ENCODE measurements around the gene LASP1.
A peak's percentile ranks its signal among the peaks of the same experiment; 100 is the strongest.

LASP1 gene

DNA sequence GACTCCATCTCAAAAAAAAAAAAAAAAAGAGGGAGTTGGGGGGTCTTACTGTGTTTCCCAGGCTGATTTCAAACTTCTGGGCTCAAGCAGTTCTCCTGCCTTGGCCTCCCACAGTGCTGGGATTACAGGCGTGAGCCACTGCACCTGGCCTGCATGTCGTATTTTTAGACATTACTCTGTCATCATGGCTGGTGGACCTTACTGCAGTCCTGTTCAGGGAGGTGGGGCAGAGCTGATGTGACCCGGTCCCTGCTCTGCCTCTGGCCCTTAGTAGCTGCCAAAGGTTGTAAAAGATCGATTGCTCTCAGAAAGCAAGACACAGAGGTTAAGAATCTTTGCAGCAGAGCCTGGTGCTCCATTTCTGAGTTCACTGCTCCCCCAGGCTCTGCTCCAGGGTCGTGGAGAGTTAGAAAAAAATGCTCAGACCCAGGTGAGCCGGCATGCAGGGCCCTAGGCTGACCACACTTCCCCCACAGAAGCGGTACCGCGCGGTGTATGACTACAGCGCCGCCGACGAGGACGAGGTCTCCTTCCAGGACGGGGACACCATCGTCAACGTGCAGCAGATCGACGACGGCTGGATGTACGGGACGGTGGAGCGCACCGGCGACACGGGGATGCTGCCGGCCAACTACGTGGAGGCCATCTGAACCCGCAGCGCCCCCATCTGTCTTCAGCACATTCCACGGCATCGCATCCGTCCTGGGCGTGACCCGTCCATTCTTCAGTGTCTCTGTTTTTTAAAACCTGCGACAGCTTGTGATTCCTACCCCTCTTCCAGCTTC lies 48.5 kb downstream of the LASP1 start:
- TF ChIP-seq Cebpa-rat (IDR thresholded peaks at IDR 0.05) = no peak
- Histone ChIP-seq H3K36me3 (peaks cover 60 to 81% (median 72%) of the 10 kb centered on the region in 11 experiments), H3K4me2 (peak overlapping the region in 5 of 11 experiments; percentile 49 to 71 (median 55); a peak in 6 of 22 replicates), H3K9me3 (replicated peaks in 1 of 11) (no peaks in the 10 kb centered on the region), H3K4me1 (peaks cover 43 to 71% (median 50%) of the 10 kb centered on the region in 10 experiments), H3K27me3 (no peaks in the 10 kb centered on the region), H3K4me3 (no peak overlapping the region), H3K27ac (0 out of 22 replicates have a peak overlapping the region, but pooled peaks of 1 of the 11 experiments have one; percentile 9), H4K20me1 (peaks cover 0 to 100% (median 5%) of the 10 kb centered on the region in 11 experiments; a peak in 9 of 22 replicates), H3K9ac (peak overlapping the region in 2 of 11 experiments; percentile 19 to 55; a peak in 3 of 22 replicates)

DNA sequence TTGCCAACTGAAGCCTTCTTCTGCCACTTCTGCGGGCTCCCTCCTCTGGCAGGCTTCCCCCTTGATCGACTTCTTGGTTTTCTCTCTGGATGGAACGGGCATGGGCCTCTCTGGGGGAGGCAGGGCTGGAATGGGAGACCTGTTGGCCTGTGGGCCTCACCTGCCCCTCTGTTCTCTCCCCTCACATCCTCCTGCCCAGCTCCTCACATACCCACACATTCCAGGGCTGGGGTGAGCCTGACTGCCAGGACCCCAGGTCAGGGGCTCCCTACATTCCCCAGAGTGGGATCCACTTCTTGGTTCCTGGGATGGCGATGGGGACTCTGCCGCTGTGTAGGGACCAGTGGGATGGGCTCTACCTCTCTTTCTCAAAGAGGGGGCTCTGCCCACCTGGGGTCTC lies 49.1 kb downstream of the LASP1 start:
- H3K4me1 ChIP-seq = peaks cover 43 to 71% (median 51%) of the 10 kb centered on the region in 10 experiments
- no peaks in the 10 kb centered on the region for H3K9me3 ChIP-seq (replicated peaks in 1 of 11)
- H4K20me1 ChIP-seq = peaks cover 0 to 94% (median 5%) of the 10 kb centered on the region in 11 experiments; a peak in 9 of 22 replicates
- H3K27ac ChIP-seq = 0 out of 22 replicates have a peak overlapping the region, but pooled peaks of 1 of the 11 experiments have one; percentile 9
- peak overlapping the region in 10 of 11 experiments; percentile 49 to 79 (median 69); a peak in 13 of 22 replicates for H3K4me2 ChIP-seq
- no peaks in the 10 kb centered on the region for H3K27me3 ChIP-seq
- peak overlapping the region in 2 of 11 experiments; percentile 19 to 55; a peak in 3 of 22 replicates for H3K9ac ChIP-seq
- no peak for TF ChIP-seq Cebpa-rat (IDR thresholded peaks at IDR 0.05)
- no peak overlapping the region for H3K4me3 ChIP-seq
- peaks cover 56 to 75% (median 66%) of the 10 kb centered on the region in 11 experiments for H3K36me3 ChIP-seq

DNA sequence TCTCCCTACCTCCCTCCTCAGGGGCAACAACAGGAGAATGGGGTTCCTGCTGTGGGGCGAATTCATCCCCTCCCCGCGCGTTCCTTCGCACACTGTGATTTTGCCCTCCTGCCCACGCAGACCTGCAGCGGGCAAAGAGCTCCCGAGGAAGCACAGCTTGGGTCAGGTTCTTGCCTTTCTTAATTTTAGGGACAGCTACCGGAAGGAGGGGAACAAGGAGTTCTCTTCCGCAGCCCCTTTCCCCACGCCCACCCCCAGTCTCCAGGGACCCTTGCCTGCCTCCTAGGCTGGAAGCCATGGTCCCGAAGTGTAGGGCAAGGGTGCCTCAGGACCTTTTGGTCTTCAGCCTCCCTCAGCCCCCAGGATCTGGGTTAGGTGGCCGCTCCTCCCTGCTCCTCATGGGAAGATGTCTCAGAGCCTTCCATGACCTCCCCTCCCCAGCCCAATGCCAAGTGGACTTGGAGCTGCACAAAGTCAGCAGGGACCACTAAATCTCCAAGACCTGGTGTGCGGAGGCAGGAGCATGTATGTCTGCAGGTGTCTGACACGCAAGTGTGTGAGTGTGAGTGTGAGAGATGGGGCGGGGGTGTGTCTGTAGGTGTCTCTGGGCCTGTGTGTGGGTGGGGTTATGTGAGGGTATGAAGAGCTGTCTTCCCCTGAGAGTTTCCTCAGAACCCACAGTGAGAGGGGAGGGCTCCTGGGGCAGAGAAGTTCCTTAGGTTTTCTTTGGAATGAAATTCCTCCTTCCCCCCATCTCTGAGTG lies 49.6 kb downstream of the LASP1 start:
- no peak for TF ChIP-seq Cebpa-rat (IDR thresholded peaks at IDR 0.05)
- Histone ChIP-seq H3K4me1 (peaks cover 44 to 76% (median 54%) of the 10 kb centered on the region in 10 experiments), H3K36me3 (peaks cover 50 to 70% (median 60%) of the 10 kb centered on the region in 11 experiments), H3K4me3 (no peak overlapping the region), H3K27me3 (no peaks in the 10 kb centered on the region), H3K4me2 (peak overlapping the region; percentile 49 to 79 (median 69)), H3K27ac (peak overlapping the region in 6 of 11 experiments; percentile 4 to 72 (median 32); a peak in 4 of 22 replicates), H3K9me3 (replicated peaks in 1 of 11) (no peaks in the 10 kb centered on the region), H3K9ac (peak overlapping the region in 5 of 11 experiments; percentile 19 to 55 (median 47); a peak in 4 of 22 replicates), H4K20me1 (peaks cover 0 to 88% (median 5%) of the 10 kb centered on the region in 11 experiments; a peak in 9 of 22 replicates)

DNA sequence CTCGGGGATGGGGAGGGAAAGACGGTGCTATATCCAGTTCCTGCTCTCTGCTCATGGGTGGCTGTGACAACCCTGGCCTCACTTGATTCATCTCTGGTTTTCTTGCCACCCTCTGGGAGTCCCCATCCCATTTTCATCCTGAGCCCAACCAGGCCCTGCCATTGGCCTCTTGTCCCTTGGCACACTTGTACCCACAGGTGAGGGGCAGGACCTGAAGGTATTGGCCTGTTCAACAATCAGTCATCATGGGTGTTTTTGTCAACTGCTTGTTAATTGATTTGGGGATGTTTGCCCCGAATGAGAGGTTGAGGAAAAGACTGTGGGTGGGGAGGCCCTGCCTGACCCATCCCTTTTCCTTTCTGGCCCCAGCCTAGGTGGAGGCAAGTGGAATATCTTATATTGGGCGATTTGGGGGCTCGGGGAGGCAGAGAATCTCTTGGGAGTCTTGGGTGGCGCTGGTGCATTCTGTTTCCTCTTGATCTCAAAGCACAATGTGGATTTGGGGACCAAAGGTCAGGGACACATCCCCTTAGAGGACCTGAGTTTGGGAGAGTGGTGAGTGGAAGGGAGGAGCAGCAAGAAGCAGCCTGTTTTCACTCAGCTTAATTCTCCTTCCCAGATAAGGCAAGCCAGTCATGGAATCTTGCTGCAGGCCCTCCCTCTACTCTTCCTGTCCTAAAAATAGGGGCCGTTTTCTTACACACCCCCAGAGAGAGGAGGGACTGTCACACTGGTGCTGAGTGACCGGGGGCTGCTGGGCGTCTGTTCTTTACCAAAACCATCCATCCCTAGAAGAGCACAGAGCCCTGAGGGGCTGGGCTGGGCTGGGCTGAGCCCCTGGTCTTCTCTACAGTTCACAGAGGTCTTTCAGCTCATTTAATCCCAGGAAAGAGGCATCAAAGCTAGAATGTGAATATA lies 50.8 kb downstream of the LASP1 start:
- no peak for TF ChIP-seq Cebpa-rat (IDR thresholded peaks at IDR 0.05)
- peak overlapping the region; percentile 17 to 58 (median 47); a peak in 16 of 22 replicates for H3K9ac ChIP-seq
- peaks cover 56 to 83% (median 65%) of the 10 kb centered on the region in 10 experiments for H3K4me1 ChIP-seq

DNA sequence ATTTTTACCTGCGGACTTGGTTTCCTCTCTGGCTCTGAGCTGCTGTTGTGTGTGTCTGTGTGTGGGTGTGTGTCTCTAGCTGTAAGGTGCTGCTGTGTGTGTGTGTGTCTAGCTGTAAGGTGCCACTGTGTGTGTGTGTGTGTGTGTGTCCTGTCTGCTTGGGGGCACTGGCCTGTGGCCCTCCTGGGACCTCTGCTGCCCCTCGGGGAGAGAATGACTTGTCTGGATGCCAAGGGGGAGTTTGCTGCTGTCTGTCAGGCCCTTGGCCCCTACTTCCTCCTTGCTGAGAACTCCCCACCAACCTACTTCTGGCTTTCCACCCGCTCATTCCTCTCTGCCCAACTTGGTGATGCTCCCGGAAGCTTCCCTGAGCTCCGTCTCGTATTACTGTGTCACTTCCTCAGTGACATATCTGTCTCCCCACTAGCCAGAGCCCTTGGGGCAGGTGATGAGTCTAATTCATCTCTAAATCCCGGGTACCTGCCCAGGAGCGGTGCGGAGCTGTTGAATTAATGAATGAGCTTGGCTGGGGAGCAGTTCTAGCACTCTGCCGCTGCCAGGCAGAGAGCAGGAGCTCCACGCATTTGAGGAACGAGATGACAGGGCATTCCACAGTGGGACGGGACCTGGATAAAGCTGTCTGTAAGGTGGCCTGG lies 52.0 kb downstream of the LASP1 start:
- no peaks in the 10 kb centered on the region for H3K27me3 ChIP-seq
- H3K9me3 ChIP-seq (replicated peaks in 1 of 11) = no peaks in the 10 kb centered on the region
- peaks cover 0 to 69% (median 4%) of the 10 kb centered on the region in 11 experiments; a peak in 8 of 22 replicates for H4K20me1 ChIP-seq
- peak overlapping the region; percentile 49 to 79 (median 69) for H3K4me2 ChIP-seq
- H3K9ac ChIP-seq = peak overlapping the region; percentile 17 to 58 (median 39); a peak in 15 of 22 replicates
- no peak overlapping the region for H3K4me3 ChIP-seq
- no peak for TF ChIP-seq Cebpa-rat (IDR thresholded peaks at IDR 0.05)
- H3K36me3 ChIP-seq = peaks cover 28 to 46% (median 36%) of the 10 kb centered on the region in 11 experiments
- H3K27ac ChIP-seq = peak overlapping the region in 10 of 11 experiments; percentile 25 to 72 (median 62); a peak in 19 of 22 replicates
- peaks cover 68 to 87% (median 78%) of the 10 kb centered on the region in 10 experiments for H3K4me1 ChIP-seq

More for the DNA sequence above, 50.8 kb downstream of the LASP1 start:
- Histone ChIP-seq H3K36me3 (peaks cover 39 to 58% (median 49%) of the 10 kb centered on the region in 11 experiments), H3K4me3 (no peak overlapping the region), H3K4me2 (peak overlapping the region; percentile 49 to 79 (median 69)), H3K27ac (peak overlapping the region in 9 of 11 experiments; percentile 4 to 72 (median 60); a peak in 16 of 22 replicates), H3K27me3 (no peaks in the 10 kb centered on the region), H3K9me3 (replicated peaks in 1 of 11) (no peaks in the 10 kb centered on the region), H4K20me1 (peaks cover 0 to 77% (median 5%) of the 10 kb centered on the region in 11 experiments; a peak in 9 of 22 replicates)

DNA sequence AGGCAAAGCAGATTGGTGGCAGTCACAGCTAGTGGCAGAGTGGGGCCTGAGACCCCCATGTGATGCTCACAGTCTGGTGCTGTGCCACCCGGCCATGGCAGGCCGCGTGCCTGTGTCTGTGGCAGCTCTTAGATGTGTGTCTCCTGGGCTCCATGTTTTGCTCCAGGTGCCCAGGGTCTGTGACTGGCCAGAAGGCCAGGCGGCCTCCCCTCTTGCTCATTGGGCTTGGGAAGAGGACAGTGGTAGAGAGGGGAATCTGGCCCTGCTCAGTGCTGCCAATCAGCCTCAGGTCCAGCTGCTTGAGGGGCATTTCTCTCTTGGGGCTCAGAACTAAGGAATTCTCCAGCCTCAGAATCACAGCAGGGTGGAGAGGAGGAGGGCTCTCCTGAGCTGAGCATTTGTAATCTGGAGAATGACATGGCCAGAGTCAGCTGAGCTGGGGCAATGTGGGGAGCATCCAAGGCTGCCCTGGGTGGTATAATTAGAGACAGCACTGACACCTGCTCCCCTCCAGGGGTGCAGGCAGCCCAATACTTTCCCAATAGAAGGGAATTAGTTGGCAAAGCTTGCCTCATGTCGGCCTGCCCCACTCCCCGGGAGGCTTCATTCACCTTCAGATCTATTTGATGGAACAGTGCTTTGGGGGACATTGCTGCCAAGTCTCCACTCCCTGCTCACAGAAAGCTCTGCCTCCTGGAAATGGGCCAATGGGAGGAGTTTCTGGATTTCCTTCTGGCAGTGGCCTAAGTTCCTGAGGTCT lies 52.9 kb downstream of the LASP1 start:
- Histone ChIP-seq H3K9ac (peak overlapping the region in 8 of 11 experiments; percentile 11 to 58 (median 37); a peak in 5 of 22 replicates), H3K27me3 (no peaks in the 10 kb centered on the region), H4K20me1 (peaks cover 0 to 60% (median 4%) of the 10 kb centered on the region in 11 experiments; a peak in 8 of 22 replicates), H3K4me3 (no peak overlapping the region), H3K4me1 (peaks cover 73 to 95% (median 84%) of the 10 kb centered on the region in 10 experiments), H3K27ac (peak overlapping the region in 10 of 11 experiments; percentile 25 to 72 (median 62); a peak in 18 of 22 replicates), H3K9me3 (replicated peaks in 1 of 11) (no peaks in the 10 kb centered on the region), H3K4me2 (peak overlapping the region; percentile 49 to 79 (median 69); a peak in 18 of 22 replicates), H3K36me3 (peaks cover 20 to 37% (median 28%) of the 10 kb centered on the region in 11 experiments)
- no peak for TF ChIP-seq Cebpa-rat (IDR thresholded peaks at IDR 0.05)

Measured in BLaER1 treated with 17β-estradiol and CSF1 and Interleukin-3, amounts not matched to agents 10 nM and 100 nM (cell line).